Endodermal cell (in vitro differentiated cells): ENCODE data around the gene COMMD10. TPM values are rescaled to one million over a fixed set of nuclear protein-coding genes. Genes with fewer than 3 reads are reported as not detected.

Experiments
- DNase-seq: peaks from one replicate; pipeline ENCODE4 v3.0.0-alpha.2; 2017
- H3K27ac ChIP-seq: 2 replicates; pipeline ENCODE4 v1.5.1; 2013; ENCODE audit warnings: mild to moderate bottlenecking, low read depth, low read length, moderate library complexity
- H3K27me3 ChIP-seq: 2 replicates; pipeline ENCODE4 v1.6.1; 2013; ENCODE audit warnings: mild to moderate bottlenecking, low read length, moderate library complexity; ENCODE audit not compliant: insufficient read depth, control insufficient read depth, poor library complexity, severe bottlenecking
- H3K36me3 ChIP-seq: 2 replicates; pipeline ENCODE4 v1.7.0; 2013; ENCODE audit warnings: mild to moderate bottlenecking, low read length, moderate library complexity; ENCODE audit not compliant: control insufficient read depth, insufficient read depth
- H3K4me1 ChIP-seq: one replicate; pipeline ENCODE4 v1.7.0; 2013; ENCODE audit warnings: low read length; ENCODE audit not compliant: control insufficient read depth, insufficient read depth
- H3K4me3 ChIP-seq: 2 replicates; pipeline ENCODE4 v1.5.1; 2013; ENCODE audit warnings: mild to moderate bottlenecking, low read length, moderate library complexity
- H3K9ac ChIP-seq: 2 replicates; pipeline ENCODE4 v1.6.1; 2013; ENCODE audit warnings: mild to moderate bottlenecking, low read length, moderate library complexity; ENCODE audit not compliant: poor library complexity, severe bottlenecking; ENCODE audit errors: extremely low read depth
- H3K9me3 ChIP-seq: 2 replicates; pipeline ENCODE4 v1.6.1; 2013; ENCODE audit warnings: mild to moderate bottlenecking, low read length, moderate library complexity; ENCODE audit not compliant: control insufficient read depth
- H3K27ac Mint-ChIP-seq: 2 replicates; pipeline ENCODE4 v1.8.0; 2020; ENCODE audit warnings: mixed read lengths
- H3K27me3 Mint-ChIP-seq: 2 replicates; pipeline ENCODE4 v1.8.0; 2021; ENCODE audit warnings: mild to moderate bottlenecking, mixed read lengths; ENCODE audit not compliant: insufficient read depth
- H3K36me3 Mint-ChIP-seq: 2 replicates; pipeline ENCODE4 v1.8.0; 2020; ENCODE audit warnings: low read depth, mixed read lengths
- H3K4me1 Mint-ChIP-seq: 2 replicates; pipeline ENCODE4 v1.8.0; 2020; ENCODE audit warnings: mixed read lengths
- H3K4me3 Mint-ChIP-seq: 2 replicates; pipeline ENCODE4 v1.8.0; 2020; ENCODE audit warnings: mild to moderate bottlenecking, moderate library complexity, mixed read lengths
- H3K9me3 Mint-ChIP-seq: 2 replicates; pipeline ENCODE4 v1.8.0; 2020; ENCODE audit warnings: mild to moderate bottlenecking, mixed read lengths
- CTCF ChIP-seq: fragments of 200-600 bp; sonication (generic); conservative IDR thresholded peaks from 2 replicates; pipeline ENCODE4 v1.5.0; 2021; ENCODE audit warnings: antibody characterized with exemption, mild to moderate bottlenecking
- WGBS, 2 experiments: methylation state at CpG; one replicate each; pipeline versions ENCODE4 v1.1.5 to v1.1.7; 2013; ENCODE audit warnings: missing lambda C conversion rate in 2 of 2, mixed read lengths in 1 of 2; ENCODE audit not compliant: insufficient coverage in 1 of 2, insufficient read length in 1 of 2; 5-methylcytosine and 5-hydroxymethylcytosine counted together
- total RNA-seq, 2 donors: library from RNA; stranded (reverse); fragmentation: NEBNext Ultra II Directional in 1 of 2; extraction: Animal tissue kit (Norgen Biotek cat#: 25700) in 1 of 2; gene quantifications; 2 replicates in 1 of 2; 3 replicates in 1 of 2; pipeline ENCODE4 v1.2.1, GENCODE V29; 2021

COMMD10 gene
- total RNA-seq, 2 donors from 2014 or later, result 25.3 to 29.8 TPM

GRCh38 chr5:116308391-116308790, 223.6 kb downstream of the COMMD10 start:
- no peak for DNase-seq
- no peaks in the 10 kb centered on the region for H3K27me3 ChIP-seq
- H3K4me1 Mint-ChIP-seq, result peaks cover 6% of the 10 kb centered on the region
- H3K27ac ChIP-seq, result no peak overlapping the region
- H3K27me3 Mint-ChIP-seq, result no peaks in the 10 kb centered on the region
- H3K4me3 ChIP-seq, result no peak overlapping the region
- H3K27ac Mint-ChIP-seq, result no peak overlapping the region
- peaks cover 15% of the 10 kb centered on the region for H3K9me3 ChIP-seq
- peaks cover 26% of the 10 kb centered on the region for H3K9me3 Mint-ChIP-seq
- 75% methylated on average over 1 of the region's 3 CpGs; no CpG with 5 or more reads in 1 of the 2 experiments for WGBS, 2 experiments
- TF ChIP-seq CTCF, result no peak
- H3K36me3 ChIP-seq, result peaks cover 5% of the 10 kb centered on the region
- peaks cover 41% of the 10 kb centered on the region for H3K36me3 Mint-ChIP-seq
- H3K4me1 ChIP-seq, result no peaks in the 10 kb centered on the region
- no peak overlapping the region for H3K9ac ChIP-seq
- H3K4me3 Mint-ChIP-seq, result no peak overlapping the region

GRCh38 chr5:116313366-116313765, 228.5 kb downstream of the COMMD10 start:
- H3K9ac ChIP-seq, result no peak overlapping the region
- DNase-seq, result no peak
- H3K4me3 Mint-ChIP-seq, result no peak overlapping the region

GRCh38 chr5:116315531-116315930, 230.7 kb downstream of the COMMD10 start:
- no peaks in the 10 kb centered on the region for H3K27me3 ChIP-seq
- no peak for TF ChIP-seq CTCF
- H3K36me3 ChIP-seq, result no peaks in the 10 kb centered on the region
- no peaks in the 10 kb centered on the region for H3K4me1 Mint-ChIP-seq
- peaks cover 2% of the 10 kb centered on the region for H3K36me3 Mint-ChIP-seq
- no peak overlapping the region for H3K27ac Mint-ChIP-seq
- H3K9ac ChIP-seq, result no peak overlapping the region
- no peak overlapping the region for H3K27ac ChIP-seq
- no peaks in the 10 kb centered on the region for H3K9me3 Mint-ChIP-seq
- H3K4me3 ChIP-seq, result no peak overlapping the region
- no peak for DNase-seq
- peaks cover 6% of the 10 kb centered on the region for H3K9me3 ChIP-seq
- H3K4me1 ChIP-seq, result no peaks in the 10 kb centered on the region
- no peaks in the 10 kb centered on the region for H3K27me3 Mint-ChIP-seq
- H3K4me3 Mint-ChIP-seq, result no peak overlapping the region
- WGBS, 2 experiments, result 100% methylated on average over 1 of the region's 2 CpGs

More at GRCh38 chr5:116313366-116313765, 228.5 kb downstream of the COMMD10 start:
- no peaks in the 10 kb centered on the region for H3K27me3 Mint-ChIP-seq
- H3K4me1 Mint-ChIP-seq, result no peaks in the 10 kb centered on the region
- Histone ChIP-seq H3K27me3 (no peaks in the 10 kb centered on the region), H3K27ac (no peak overlapping the region), H3K9me3 (peaks cover 12% of the 10 kb centered on the region), H3K4me3 (no peak overlapping the region), H3K4me1 (no peaks in the 10 kb centered on the region), H3K36me3 (no peaks in the 10 kb centered on the region)
- TF ChIP-seq CTCF, result no peak
- peaks cover 9% of the 10 kb centered on the region for H3K9me3 Mint-ChIP-seq
- no peak overlapping the region for H3K27ac Mint-ChIP-seq
- peaks cover 7% of the 10 kb centered on the region for H3K36me3 Mint-ChIP-seq
